K562 (cell line): ENCODE data around the gene AMIGO1. TPM values are rescaled to one million over a fixed set of nuclear protein-coding genes. Genes with fewer than 3 reads are reported as not detected.
A peak's percentile ranks its signal among the peaks of the same experiment; 100 is the strongest.

Source experiments
- BRF1 ChIP-seq: IDR thresholded peaks from 3 replicates; pipeline ENCODE4 v1.6.1; 2011; ENCODE audit warnings: borderline replicate concordance, mild to moderate bottlenecking; ENCODE audit not compliant: insufficient read length; ENCODE audit errors: extremely low read depth
- CREB1 ChIP-seq, 2 experiments: sonication (generic) in 1 of 2; formaldehyde crosslinking in 1 of 2; IDR thresholded peaks; 2 replicates each; pipeline versions ENCODE4 v1.6.1 to v1.8.0; 2012 to 2022; ENCODE audit warnings: inconsistent platforms in 1 of 2, mild to moderate bottlenecking in 1 of 2, missing genetic modification reagents in 1 of 2, moderate library complexity in 1 of 2
- ELF1 ChIP-seq: fragments of 200-800 bp; sonication (Bioruptor generic); IDR thresholded peaks from 2 replicates; pipeline ENCODE4 v1.6.1; 2016; ENCODE audit warnings: missing genetic modification characterization, missing compliant biosample characterization
- ELF4 ChIP-seq: fragments of 450-650 bp; formaldehyde crosslinking; IDR thresholded peaks from 2 replicates; pipeline ENCODE4 v1.4.0; 2022; ENCODE audit warnings: missing genetic modification characterization
- EWSR1 ChIP-seq: fragments of 450-650 bp; IDR thresholded peaks from 2 replicates; pipeline ENCODE4 v1.6.1; 2018; ENCODE audit warnings: borderline replicate concordance, mild to moderate bottlenecking, low read depth, moderate library complexity; ENCODE audit not compliant: partially characterized antibody
- FOXK1 ChIP-seq: sonication (generic); formaldehyde crosslinking; IDR thresholded peaks from 2 replicates; pipeline ENCODE4 v1.8.0; 2022; ENCODE audit warnings: missing genetic modification reagents, mild to moderate bottlenecking, borderline replicate concordance
- HDAC3 ChIP-seq: fragments of 450-650 bp; IDR thresholded peaks from 2 replicates; pipeline ENCODE4 v1.6.1; 2018; ENCODE audit warnings: borderline replicate concordance, mild to moderate bottlenecking, moderate library complexity; ENCODE audit not compliant: partially characterized antibody
- LARP7 ChIP-seq: fragments of 450-650 bp; IDR thresholded peaks from 2 replicates; pipeline ENCODE4 v1.6.1; 2016
- MTF1 ChIP-seq: fragments of 250-450 bp; sonication (Bioruptor Pico); IDR thresholded peaks from 2 replicates; pipeline ENCODE4 v1.9.0; 2021; ENCODE audit warnings: moderate library complexity, mild to moderate bottlenecking, inconsistent platforms, borderline replicate concordance
- RBM22 ChIP-seq: fragments of 200-400 bp; formaldehyde crosslinking; IDR thresholded peaks from 2 replicates; pipeline ENCODE4 v1.6.1; 2018; ENCODE audit warnings: low read length, low read depth; ENCODE audit not compliant: poor library complexity, severe bottlenecking
- SRSF3 ChIP-seq: fragments of 200-400 bp; formaldehyde crosslinking; IDR thresholded peaks from 2 replicates; pipeline ENCODE4 v1.6.1; 2016; ENCODE audit warnings: mild to moderate bottlenecking, low read length, moderate library complexity; ENCODE audit not compliant: insufficient read depth
- ZEB2 ChIP-seq: fragments of 450-650 bp; IDR thresholded peaks from 2 replicates; pipeline ENCODE4 v1.6.1; 2016
- polyA plus RNA-seq, 8 experiments: library from polyadenylated mRNA; depleted of rRNA in 4 of 8; stranded (reverse) in 5 of 8; unstranded in 3 of 8; fragments of >200 nt; fragmentation: Nextera tagmentation in 2 of 8; fragmentation: Illumina TruSeq in 1 of 8; extraction: Ambion mirVana in 2 of 8; extraction: Trizol in 1 of 8; gene quantifications; 2 replicates each; pipeline versions ENCODE4 v1.2.1 to v1.2.3, GENCODE V29; 2011 to 2014; ENCODE audit warnings: inconsistent platforms in 1 of 8, missing spikeins in 1 of 8
- total RNA-seq, 7 experiments: library from RNA; depleted of rRNA in 6 of 7; stranded (reverse); fragments of >200 nt in 6 of 7; fragmentation: Illumina TruSeq in 2 of 7; extraction: Trizol in 2 of 7; gene quantifications; 2 replicates each; pipeline versions ENCODE4 v1.2.1 to v1.2.3, GENCODE V29; 2011 to 2021; ENCODE audit warnings: low replicate concordance in 1 of 7
- TF ChIP-seq, protein P1 (sequence below): sonication (generic); formaldehyde crosslinking; IDR thresholded peaks from 2 replicates; pipeline ENCODE4 v1.8.1; 2023; ENCODE audit warnings: missing genetic modification reagents, mild to moderate bottlenecking, borderline replicate concordance
- TF ChIP-seq, protein P2 (sequence below): fragments of 250-450 bp; sonication (Bioruptor Pico); IDR thresholded peaks from 2 replicates; pipeline ENCODE4 v1.4.0; 2020; ENCODE audit warnings: mild to moderate bottlenecking
- TF ChIP-seq, protein P3 (sequence below): fragments of 250-450 bp; sonication (Bioruptor Pico); IDR thresholded peaks from 2 replicates; pipeline ENCODE4 v1.8.0; 2021; ENCODE audit warnings: borderline replicate concordance, mild to moderate bottlenecking, moderate library complexity; ENCODE audit not compliant: poor library complexity, severe bottlenecking
- TF ChIP-seq, protein P4 (sequence below): fragments of 150-350 bp; conservative IDR thresholded peaks from 2 replicates; pipeline ENCODE4 v1.6.1; 2014; ENCODE audit warnings: low read length

The AMIGO1 gene
- total and polyA plus RNA-seq, 9 of the 15 experiments (the other 6 are each of a cell fraction or from before 2014, with no cell fraction given): 0.24 to 1.0 (median 0.54) TPM

DNA sequence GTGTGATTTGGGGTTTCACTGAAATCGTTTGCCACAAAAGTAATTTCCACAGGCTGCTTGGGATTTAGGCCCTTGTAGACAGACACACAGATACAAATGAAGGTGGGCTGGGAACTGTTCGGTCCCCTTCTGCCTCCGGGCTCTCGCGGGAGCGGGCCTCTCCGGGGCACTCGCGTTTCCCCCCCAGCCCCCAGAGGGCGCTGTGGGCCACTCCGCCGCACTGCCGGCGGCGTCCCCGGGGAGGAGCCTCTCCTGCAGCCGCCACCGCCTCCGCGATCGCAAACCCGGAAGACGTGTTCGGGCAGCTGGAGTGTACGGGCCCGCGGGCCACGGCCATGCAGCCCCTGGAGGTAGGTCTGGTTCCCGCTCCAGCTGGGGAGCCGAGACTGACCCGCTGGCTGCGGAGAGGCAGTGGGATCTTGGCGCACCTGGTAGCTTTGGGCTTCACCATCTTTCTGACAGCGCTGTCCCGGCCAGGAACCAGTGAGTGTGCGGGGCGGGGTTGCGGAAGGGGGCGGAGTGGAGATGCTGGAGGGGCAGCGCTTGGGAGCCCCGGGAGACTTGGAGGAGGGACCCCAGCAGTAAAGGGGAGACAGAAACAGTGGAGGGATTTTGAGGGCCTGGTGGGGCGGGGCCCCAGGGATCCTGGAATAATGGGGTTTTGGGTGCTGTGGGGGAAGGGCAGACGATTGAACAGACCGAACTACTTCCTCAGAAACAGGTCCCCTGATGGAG is 15.6 kb downstream of the AMIGO1 start, which contains the start of gene CYB561D1 (continued):
- TF ChIP-seq, protein P1, sequence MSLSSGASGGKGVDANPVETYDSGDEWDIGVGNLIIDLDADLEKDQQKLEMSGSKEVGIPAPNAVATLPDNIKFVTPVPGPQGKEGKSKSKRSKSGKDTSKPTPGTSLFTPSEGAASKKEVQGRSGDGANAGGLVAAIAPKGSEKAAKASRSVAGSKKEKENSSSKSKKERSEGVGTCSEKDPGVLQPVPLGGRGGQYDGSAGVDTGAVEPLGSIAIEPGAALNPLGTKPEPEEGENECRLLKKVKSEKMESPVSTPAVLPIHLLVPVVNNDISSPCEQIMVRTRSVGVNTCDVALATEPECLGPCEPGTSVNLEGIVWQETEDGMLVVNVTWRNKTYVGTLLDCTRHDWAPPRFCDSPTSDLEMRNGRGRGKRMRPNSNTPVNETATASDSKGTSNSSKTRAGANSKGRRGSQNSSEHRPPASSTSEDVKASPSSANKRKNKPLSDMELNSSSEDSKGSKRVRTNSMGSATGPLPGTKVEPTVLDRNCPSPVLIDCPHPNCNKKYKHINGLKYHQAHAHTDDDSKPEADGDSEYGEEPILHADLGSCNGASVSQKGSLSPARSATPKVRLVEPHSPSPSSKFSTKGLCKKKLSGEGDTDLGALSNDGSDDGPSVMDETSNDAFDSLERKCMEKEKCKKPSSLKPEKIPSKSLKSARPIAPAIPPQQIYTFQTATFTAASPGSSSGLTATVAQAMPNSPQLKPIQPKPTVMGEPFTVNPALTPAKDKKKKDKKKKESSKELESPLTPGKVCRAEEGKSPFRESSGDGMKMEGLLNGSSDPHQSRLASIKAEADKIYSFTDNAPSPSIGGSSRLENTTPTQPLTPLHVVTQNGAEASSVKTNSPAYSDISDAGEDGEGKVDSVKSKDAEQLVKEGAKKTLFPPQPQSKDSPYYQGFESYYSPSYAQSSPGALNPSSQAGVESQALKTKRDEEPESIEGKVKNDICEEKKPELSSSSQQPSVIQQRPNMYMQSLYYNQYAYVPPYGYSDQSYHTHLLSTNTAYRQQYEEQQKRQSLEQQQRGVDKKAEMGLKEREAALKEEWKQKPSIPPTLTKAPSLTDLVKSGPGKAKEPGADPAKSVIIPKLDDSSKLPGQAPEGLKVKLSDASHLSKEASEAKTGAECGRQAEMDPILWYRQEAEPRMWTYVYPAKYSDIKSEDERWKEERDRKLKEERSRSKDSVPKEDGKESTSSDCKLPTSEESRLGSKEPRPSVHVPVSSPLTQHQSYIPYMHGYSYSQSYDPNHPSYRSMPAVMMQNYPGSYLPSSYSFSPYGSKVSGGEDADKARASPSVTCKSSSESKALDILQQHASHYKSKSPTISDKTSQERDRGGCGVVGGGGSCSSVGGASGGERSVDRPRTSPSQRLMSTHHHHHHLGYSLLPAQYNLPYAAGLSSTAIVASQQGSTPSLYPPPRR (CRISPR knock-in tag): peak; percentile 77; the same call in 1 of the 2 replicates
- TF ChIP-seq ZEB2 (peak; percentile 22; the same call in 1 of the 2 replicates), CREB1 (IDR thresholded peaks at IDR 0.05) (peak; percentile 63), CREB1 (CRISPR knock-in tag; IDR thresholded peaks at IDR 0.05) (peak; percentile 65; the same call in 1 of the 2 replicates), FOXK1 (0 out of 2 replicates have a peak, but pooled peaks have one; percentile 64), ELF4 (CRISPR knock-in tag) (peak; percentile 98), HDAC3 (no peak), SRSF3 (no peak), RBM22 (no peak), BRF1 (no peak), LARP7 (peak; percentile 76; the same call in 1 of the 2 replicates), EWSR1 (no peak), MTF1 (no peak), ELF1 (peak; percentile 99)
- TF ChIP-seq, protein P2, sequence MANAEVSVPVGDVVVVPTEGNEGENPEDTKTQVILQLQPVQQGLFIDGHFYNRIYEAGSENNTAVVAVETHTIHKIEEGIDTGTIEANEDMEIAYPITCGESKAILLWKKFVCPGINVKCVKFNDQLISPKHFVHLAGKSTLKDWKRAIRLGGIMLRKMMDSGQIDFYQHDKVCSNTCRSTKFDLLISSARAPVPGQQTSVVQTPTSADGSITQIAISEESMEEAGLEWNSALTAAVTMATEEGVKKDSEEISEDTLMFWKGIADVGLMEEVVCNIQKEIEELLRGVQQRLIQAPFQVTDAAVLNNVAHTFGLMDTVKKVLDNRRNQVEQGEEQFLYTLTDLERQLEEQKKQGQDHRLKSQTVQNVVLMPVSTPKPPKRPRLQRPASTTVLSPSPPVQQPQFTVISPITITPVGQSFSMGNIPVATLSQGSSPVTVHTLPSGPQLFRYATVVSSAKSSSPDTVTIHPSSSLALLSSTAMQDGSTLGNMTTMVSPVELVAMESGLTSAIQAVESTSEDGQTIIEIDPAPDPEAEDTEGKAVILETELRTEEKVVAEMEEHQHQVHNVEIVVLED: peak; percentile 74
- TF ChIP-seq, protein P3, sequence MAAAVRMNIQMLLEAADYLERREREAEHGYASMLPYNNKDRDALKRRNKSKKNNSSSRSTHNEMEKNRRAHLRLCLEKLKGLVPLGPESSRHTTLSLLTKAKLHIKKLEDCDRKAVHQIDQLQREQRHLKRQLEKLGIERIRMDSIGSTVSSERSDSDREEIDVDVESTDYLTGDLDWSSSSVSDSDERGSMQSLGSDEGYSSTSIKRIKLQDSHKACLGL (CRISPR knock-in tag): peak; percentile 37
- TF ChIP-seq, protein P4, sequence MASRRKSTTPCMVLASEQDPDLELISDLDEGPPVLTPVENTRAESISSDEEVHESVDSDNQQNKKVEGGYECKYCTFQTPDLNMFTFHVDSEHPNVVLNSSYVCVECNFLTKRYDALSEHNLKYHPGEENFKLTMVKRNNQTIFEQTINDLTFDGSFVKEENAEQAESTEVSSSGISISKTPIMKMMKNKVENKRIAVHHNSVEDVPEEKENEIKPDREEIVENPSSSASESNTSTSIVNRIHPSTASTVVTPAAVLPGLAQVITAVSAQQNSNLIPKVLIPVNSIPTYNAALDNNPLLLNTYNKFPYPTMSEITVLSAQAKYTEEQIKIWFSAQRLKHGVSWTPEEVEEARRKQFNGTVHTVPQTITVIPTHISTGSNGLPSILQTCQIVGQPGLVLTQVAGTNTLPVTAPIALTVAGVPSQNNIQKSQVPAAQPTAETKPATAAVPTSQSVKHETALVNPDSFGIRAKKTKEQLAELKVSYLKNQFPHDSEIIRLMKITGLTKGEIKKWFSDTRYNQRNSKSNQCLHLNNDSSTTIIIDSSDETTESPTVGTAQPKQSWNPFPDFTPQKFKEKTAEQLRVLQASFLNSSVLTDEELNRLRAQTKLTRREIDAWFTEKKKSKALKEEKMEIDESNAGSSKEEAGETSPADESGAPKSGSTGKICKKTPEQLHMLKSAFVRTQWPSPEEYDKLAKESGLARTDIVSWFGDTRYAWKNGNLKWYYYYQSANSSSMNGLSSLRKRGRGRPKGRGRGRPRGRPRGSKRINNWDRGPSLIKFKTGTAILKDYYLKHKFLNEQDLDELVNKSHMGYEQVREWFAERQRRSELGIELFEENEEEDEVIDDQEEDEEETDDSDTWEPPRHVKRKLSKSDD: peak; percentile 82
